Testis (tissue), 3 donors: ENCODE data around the gene ENPP5. TPM values are rescaled to one million over a fixed set of nuclear protein-coding genes. Genes with fewer than 3 reads are reported as not detected.

ENCODE experiments used
- DNase-seq: peaks from one replicate; pipeline ENCODE4 v3.0.0-alpha.2; 2019
- H3K27ac ChIP-seq, 2 donors: fragments of 200-600 bp; sonication (generic); one replicate each; pipeline ENCODE4 v1.5.1; 2019
- H3K27me3 ChIP-seq: fragments of 200-600 bp; sonication (generic); one replicate; pipeline ENCODE4 v1.5.1; 2019
- H3K36me3 ChIP-seq: fragments of 200-600 bp; sonication (generic); one replicate; pipeline ENCODE4 v1.5.1; 2017; ENCODE audit warnings: low read depth; ENCODE audit errors: missing control alignments
- H3K4me1 ChIP-seq: fragments of 200-600 bp; sonication (generic); one replicate; pipeline ENCODE4 v1.5.1; 2019
- H3K4me3 ChIP-seq, 2 donors: fragments of 200-600 bp; sonication (generic); one replicate each; pipeline ENCODE4 v1.5.1; 2017 to 2019
- H3K9me3 ChIP-seq: fragments of 200-600 bp; sonication (generic); one replicate; pipeline ENCODE4 v1.5.1; 2017
- POLR2A ChIP-seq: fragments of 450-650 bp; IDR thresholded peaks from one replicate; pipeline ENCODE4 v1.6.1; 2017; ENCODE audit warnings: antibody characterized with exemption, mild to moderate bottlenecking, moderate library complexity
- WGBS, 2 donors: methylation state at CpG; one replicate each; pipeline ENCODE4 v1.1.5; 2018; 5-methylcytosine and 5-hydroxymethylcytosine counted together
- intact Hi-C: fragments of 100-400 bp; cut with DNase I; formaldehyde crosslinking; loops from one replicate; pipeline ENCODE4 v1.15.1; 2023; ENCODE audit warnings: low total_unique reads
- polyA plus RNA-seq: library from polyadenylated mRNA; stranded (reverse); fragments of 350-450 nt; fragmentation: Illumina TruSeq; extraction: RNeasy Lipid Tissue Mini Kit (QIAGEN cat#74804); gene quantifications from one replicate; pipeline ENCODE4 v1.2.3, GENCODE V29; 2014; ENCODE audit warnings: low read depth, low replicate concordance; ENCODE audit not compliant: insufficient read depth
- total RNA-seq, 2 donors: library from RNA; depleted of rRNA; stranded (reverse); fragments of >200 nt; gene quantifications; one replicate each; pipeline ENCODE4 v1.2.3, GENCODE V29; 2016
- TF ChIP-seq, protein P1 (sequence below), 3 experiments: fragments of 450-650 bp in 2 of 3; fragments of 200-600 bp in 1 of 3; sonication (generic) in 1 of 3; IDR thresholded peaks; one replicate each; pipeline ENCODE4 v1.5.1; 2016 to 2019; ENCODE audit warnings: antibody characterized with exemption in 3 of 3, mild to moderate bottlenecking in 2 of 3, moderate library complexity in 1 of 3

ENPP5 gene
- total and polyA plus RNA-seq, 3 donors from 2014 or later, result 72.4 to 122 (median 114) TPM

DNA sequence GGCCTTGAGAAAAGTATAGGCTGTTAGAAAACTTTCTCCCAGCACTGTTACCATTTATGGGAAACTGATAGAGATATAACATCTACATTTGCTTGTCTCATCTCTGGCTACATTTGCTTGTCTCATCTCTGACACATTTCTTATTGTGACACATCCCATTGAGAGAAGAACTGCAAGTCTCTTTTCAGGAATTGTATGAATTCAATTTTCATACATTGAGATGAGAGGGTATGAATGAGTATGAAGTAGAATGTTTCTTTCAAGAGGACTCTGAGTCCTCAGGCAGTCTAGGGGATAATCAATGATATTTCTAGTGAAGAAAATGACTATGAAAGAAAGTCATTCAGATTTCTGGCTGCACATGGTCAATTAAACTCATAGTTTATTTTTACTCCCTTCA lies 37.5 kb upstream of the ENPP5 start:
- Histone ChIP-seq H3K27ac (peak overlapping the region in 1 of 2 donors; percentile 35), H3K4me1 (peaks cover 3% of the 10 kb centered on the region), H3K9me3 (no peaks in the 10 kb centered on the region), H3K27me3 (no peaks in the 10 kb centered on the region), H3K4me3 (no peak overlapping the region), H3K36me3 (no peaks in the 10 kb centered on the region)
- no peak for TF ChIP-seq POLR2A
- intact Hi-C loops, result no loop called here
- DNase-seq, result no peak

DNA sequence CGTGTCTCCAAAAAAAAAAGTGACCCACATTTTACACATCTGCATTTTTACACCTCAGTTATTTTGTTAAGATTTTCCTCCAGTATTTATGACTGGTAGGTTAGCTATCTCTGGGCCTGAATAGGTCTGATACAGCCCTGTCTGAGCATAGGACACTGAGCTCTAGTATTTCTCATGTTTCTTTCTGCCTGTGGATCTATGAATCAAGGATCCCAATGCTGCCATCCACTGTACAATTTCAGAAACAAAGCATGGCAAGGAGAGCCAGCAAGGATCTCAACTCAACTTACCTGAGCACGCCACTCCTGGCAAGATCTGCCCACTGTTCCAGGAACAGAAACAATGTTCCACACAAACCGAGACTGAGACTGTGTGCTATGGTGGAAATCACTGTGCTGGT lies 36.4 kb upstream of the ENPP5 start:
- no peak for TF ChIP-seq POLR2A
- TF ChIP-seq, protein P1, sequence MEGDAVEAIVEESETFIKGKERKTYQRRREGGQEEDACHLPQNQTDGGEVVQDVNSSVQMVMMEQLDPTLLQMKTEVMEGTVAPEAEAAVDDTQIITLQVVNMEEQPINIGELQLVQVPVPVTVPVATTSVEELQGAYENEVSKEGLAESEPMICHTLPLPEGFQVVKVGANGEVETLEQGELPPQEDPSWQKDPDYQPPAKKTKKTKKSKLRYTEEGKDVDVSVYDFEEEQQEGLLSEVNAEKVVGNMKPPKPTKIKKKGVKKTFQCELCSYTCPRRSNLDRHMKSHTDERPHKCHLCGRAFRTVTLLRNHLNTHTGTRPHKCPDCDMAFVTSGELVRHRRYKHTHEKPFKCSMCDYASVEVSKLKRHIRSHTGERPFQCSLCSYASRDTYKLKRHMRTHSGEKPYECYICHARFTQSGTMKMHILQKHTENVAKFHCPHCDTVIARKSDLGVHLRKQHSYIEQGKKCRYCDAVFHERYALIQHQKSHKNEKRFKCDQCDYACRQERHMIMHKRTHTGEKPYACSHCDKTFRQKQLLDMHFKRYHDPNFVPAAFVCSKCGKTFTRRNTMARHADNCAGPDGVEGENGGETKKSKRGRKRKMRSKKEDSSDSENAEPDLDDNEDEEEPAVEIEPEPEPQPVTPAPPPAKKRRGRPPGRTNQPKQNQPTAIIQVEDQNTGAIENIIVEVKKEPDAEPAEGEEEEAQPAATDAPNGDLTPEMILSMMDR (IDR thresholded peaks at IDR 0.05), result no peak
- WGBS, 2 donors, result 68 to 87% methylated on average over 3 of the region's 3 CpGs
- no peak for DNase-seq
- H3K27ac ChIP-seq, result no peak overlapping the region
- peaks cover 3% of the 10 kb centered on the region for H3K4me1 ChIP-seq
- H3K27me3 ChIP-seq, result no peaks in the 10 kb centered on the region
- intact Hi-C loops, result no loop called here
- H3K9me3 ChIP-seq, result no peaks in the 10 kb centered on the region
- no peak overlapping the region for H3K4me3 ChIP-seq
- H3K36me3 ChIP-seq, result no peaks in the 10 kb centered on the region

DNA sequence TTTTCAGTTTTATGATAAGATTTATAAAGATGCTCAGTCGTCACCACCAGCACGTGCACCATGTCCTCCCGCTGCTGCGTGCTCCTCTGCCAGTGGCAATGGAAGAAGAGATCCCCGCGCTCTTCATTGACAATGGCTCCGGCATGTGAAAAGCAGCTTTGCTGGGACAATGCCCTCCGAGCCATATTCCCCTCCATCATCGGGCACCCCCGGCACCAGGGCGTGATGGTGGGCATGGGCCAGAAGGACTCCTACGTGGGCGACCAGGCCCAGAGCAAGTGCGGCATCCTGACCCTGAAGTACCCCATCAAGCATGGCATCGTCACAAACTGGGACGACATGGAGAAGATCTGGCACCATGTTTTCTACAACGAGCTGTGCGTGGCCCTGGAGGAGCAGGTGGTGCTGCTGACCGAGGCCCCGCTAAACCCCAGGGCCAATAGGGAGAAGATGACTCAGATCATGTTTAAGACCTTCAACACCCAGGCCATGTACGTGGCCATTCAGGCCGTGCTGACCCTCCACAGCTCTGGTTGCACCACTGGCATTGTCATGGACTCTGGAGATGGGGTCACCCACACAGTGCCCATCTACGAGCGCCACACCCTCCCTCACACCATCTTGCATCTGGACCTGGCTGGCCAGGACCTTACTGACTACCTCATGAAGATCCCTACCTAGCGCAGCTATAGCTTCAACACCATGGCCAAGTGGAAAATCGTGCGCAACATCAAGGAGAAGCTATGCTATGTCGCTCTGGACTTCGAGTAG lies 34.3 kb upstream of the ENPP5 start:
- H3K4me3 ChIP-seq, result no peak overlapping the region
- TF ChIP-seq POLR2A, result no peak
- TF ChIP-seq, protein P1 (IDR thresholded peaks at IDR 0.05), result no peak
- DNase-seq, result no peak
- peaks cover 3% of the 10 kb centered on the region for H3K4me1 ChIP-seq
- no peaks in the 10 kb centered on the region for H3K27me3 ChIP-seq
- H3K36me3 ChIP-seq, result no peaks in the 10 kb centered on the region
- intact Hi-C loops, result no loop called here
- WGBS, 2 donors, result 95 to 98% methylated on average over 22 to 29 of the region's 29 CpGs
- H3K9me3 ChIP-seq, result no peaks in the 10 kb centered on the region
- H3K27ac ChIP-seq, result no peak overlapping the region

DNA sequence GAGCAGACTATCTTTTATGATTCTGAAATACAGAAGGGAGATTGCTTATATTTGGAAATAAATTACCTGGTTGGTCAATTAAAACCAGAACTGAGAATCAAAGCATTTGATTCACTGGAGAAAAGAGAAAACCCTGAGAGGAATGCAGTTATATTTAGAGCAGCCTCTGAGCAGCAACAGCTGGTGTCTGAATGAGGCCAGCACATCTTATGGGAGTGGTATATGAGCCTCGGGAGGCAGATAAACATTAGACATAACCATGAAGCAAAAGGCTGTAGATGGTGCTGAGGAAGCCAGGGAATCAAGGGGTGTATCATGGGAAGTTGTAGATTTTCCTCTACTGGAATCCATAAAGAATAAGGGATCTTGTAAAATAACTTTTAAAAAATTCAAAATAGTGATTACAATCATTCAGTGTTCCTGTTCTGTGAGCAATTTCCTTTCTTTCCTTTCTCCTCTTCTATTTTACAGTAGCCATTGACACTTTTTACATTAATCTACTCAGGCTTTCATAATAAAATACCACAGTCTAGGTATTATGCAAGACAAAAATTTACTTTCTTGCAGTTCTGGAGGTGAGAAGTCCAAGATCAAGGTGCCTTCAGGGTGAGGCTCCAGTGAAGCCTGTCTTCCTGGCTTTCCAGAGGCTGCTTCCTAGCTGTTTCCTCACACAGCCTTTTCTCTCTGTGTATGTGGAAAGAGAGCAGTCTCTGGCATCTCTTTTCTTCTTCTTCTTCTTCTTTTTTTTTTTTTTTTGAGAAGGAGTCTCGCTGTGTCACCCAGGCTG lies 32.8 kb upstream of the ENPP5 start:
- Histone ChIP-seq H3K4me3 (no peak overlapping the region), H3K9me3 (no peaks in the 10 kb centered on the region), H3K27me3 (no peaks in the 10 kb centered on the region), H3K4me1 (peaks cover 3% of the 10 kb centered on the region), H3K36me3 (no peaks in the 10 kb centered on the region), H3K27ac (no peak overlapping the region)
- intact Hi-C loops, result no loop called here
- TF ChIP-seq, protein P1 (IDR thresholded peaks at IDR 0.05), result no peak
- TF ChIP-seq POLR2A, result no peak
- DNase-seq, result no peak
- WGBS, 2 donors, result 50 to 62% methylated on average over 1 to 2 of the region's 2 CpGs

DNA sequence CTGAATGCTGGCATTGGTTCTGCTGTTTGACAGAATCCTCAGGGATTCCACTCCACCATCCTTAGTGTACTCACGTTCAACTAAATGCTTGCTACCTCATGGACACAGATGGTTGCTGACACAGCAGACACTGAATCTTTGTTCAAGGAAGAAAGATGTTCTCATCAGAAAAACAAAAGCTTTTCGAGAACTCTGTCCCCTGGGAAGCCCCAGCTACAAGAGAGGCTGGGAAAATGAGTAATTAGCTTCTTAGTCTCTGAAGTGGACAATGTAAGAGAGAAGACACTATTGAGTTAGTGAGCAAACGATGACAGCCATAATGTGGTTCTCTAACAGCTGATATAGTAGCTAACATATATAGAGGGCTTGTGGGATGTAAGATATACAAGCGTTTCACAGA lies 30.9 kb upstream of the ENPP5 start:
- Histone ChIP-seq H3K36me3 (no peaks in the 10 kb centered on the region), H3K9me3 (no peaks in the 10 kb centered on the region), H3K27me3 (no peaks in the 10 kb centered on the region), H3K27ac (no peak overlapping the region), H3K4me3 (no peak overlapping the region), H3K4me1 (no peaks in the 10 kb centered on the region)
- no peak for DNase-seq
- intact Hi-C loops, result no loop called here
- TF ChIP-seq POLR2A, result no peak
- TF ChIP-seq, protein P1 (IDR thresholded peaks at IDR 0.05), result no peak
- WGBS, 2 donors, result 77 to 83% methylated on average over 4 of the region's 4 CpGs
